GM12878 (cell line): ENCODE results near the gene PLA2G2E. TPM values are rescaled to one million over a fixed set of nuclear protein-coding genes. Genes with fewer than 3 reads are reported as not detected.

Experiments used
- ATAC-seq: fragments of 200-7000 bp; cut with Tn5 transposase; 3 replicates; pipeline ENCODE4 v1.9.1; 2020; ENCODE audit warnings: mild to moderate bottlenecking, moderate library complexity
- BruUV-seq: library from RNA; stranded (reverse); fragments of 400-500 nt; replicated peaks from 2 replicates; lab custom pipeline; 2021; lab: Mats Ljungman, UMichigan
- CTCF ChIA-PET: fragments of 300-600 bp; sonication (Branson Sonifier 250); formaldehyde crosslinking; extraction: SDS; loops from one replicate; lab custom pipeline; 2021; ENCODE audit warnings: inconsistent platforms; lab: Yijun Ruan, JAX
- POLR2A ChIA-PET: fragments of 350-600 bp; formaldehyde crosslinking; extraction: SDS; loops from one replicate; lab custom pipeline; 2021; ENCODE audit warnings: inconsistent platforms; lab: Charles Lee
- RAD21 ChIA-PET: fragments of 300-600 bp; sonication (Branson Sonifier 250); formaldehyde crosslinking; loops from one replicate; lab custom pipeline; 2023; ENCODE audit warnings: antibody characterized with exemption; ENCODE audit not compliant: unreplicated experiment; lab: Charles Lee
- SMC1A ChIA-PET: fragments of 300-600 bp; sonication (Branson Sonifier 250); formaldehyde crosslinking; loops from one replicate; lab custom pipeline; 2023; ENCODE audit not compliant: unreplicated experiment, uncharacterized antibody; lab: Charles Lee
- DNase-seq: peaks from one replicate; pipeline ENCODE4 v3.0.0-alpha.2; 2011; ENCODE audit warnings: low read depth, low spot score
- FAIRE-seq: peaks from 3 replicates; lab custom pipeline; 2011; peaks lifted over from hg19 to GRCh38; lab: Jason Lieb, UNC
- H2AFZ ChIP-seq: 2 replicates; pipeline ENCODE4 v1.6.0; 2011; ENCODE audit warnings: low read depth, low read length, control low read depth; ENCODE audit not compliant: control insufficient read depth
- H3K27ac ChIP-seq: 2 replicates; pipeline ENCODE4 v1.5.1; 2011; ENCODE audit warnings: control low read depth; ENCODE audit not compliant: control insufficient read depth, insufficient read depth
- H3K27me3 ChIP-seq, 2 experiments: replicated peaks in 1 of 2; 2 replicates each; pipeline versions ENCODE4 v1.6.0 to v1.6.1; 2011; ENCODE audit warnings: low read length in 1 of 2; ENCODE audit not compliant: control insufficient read depth in 2 of 2, insufficient read depth in 2 of 2
- H3K36me3 ChIP-seq, 2 experiments: 2 replicates each; pipeline ENCODE4 v1.5.1; 2011; ENCODE audit warnings: low read length in 1 of 2; ENCODE audit not compliant: control insufficient read depth in 2 of 2, insufficient read depth in 2 of 2
- H3K4me1 ChIP-seq: 2 replicates; pipeline ENCODE4 v1.6.1; 2011; ENCODE audit warnings: mild to moderate bottlenecking, low read length, moderate library complexity, mixed read lengths; ENCODE audit not compliant: control insufficient read depth, insufficient read depth
- H3K4me2 ChIP-seq: 2 replicates; pipeline ENCODE4 v1.6.0; 2011; ENCODE audit warnings: control low read depth; ENCODE audit not compliant: control insufficient read depth, insufficient read depth
- H3K4me3 ChIP-seq: fragments of 200-600 bp; sonication (generic); 2 replicates; pipeline ENCODE4 v1.5.1; 2016
- H3K79me2 ChIP-seq: 2 replicates; pipeline ENCODE4 v1.6.0; 2011; ENCODE audit warnings: low read length; ENCODE audit not compliant: control insufficient read depth, insufficient read depth
- H3K9ac ChIP-seq: 2 replicates; pipeline ENCODE4 v1.8.0; 2011; ENCODE audit warnings: low read length, control low read depth, mixed read lengths; ENCODE audit not compliant: control insufficient read depth, insufficient read depth
- H3K9me3 ChIP-seq: replicated peaks from 3 replicates; pipeline ENCODE4 v1.5.1; 2011; ENCODE audit warnings: mild to moderate bottlenecking, low read length; ENCODE audit not compliant: control insufficient read depth, insufficient read depth
- H4K20me1 ChIP-seq: 2 replicates; pipeline ENCODE4 v1.6.0; 2011; ENCODE audit not compliant: control insufficient read depth, insufficient read depth
- ATF2 ChIP-seq: IDR thresholded peaks from 2 replicates; pipeline ENCODE4 v1.6.1; 2012; ENCODE audit warnings: low read length, inconsistent platforms
- CTCF ChIP-seq, 3 experiments: IDR thresholded peaks in 2 of 3; conservative IDR thresholded peaks in 1 of 3; 2 replicates each; pipeline ENCODE4 v1.5.1; 2011; ENCODE audit warnings: low read depth in 3 of 3, low read length in 3 of 3, mild to moderate bottlenecking in 3 of 3, control low read depth in 2 of 3, moderate library complexity in 2 of 3, inconsistent platforms in 1 of 3, mixed read lengths in 1 of 3; ENCODE audit not compliant: control insufficient read depth in 2 of 3, insufficient read depth in 1 of 3; ENCODE audit errors: extremely low read depth in 1 of 3
- IRF4 ChIP-seq: IDR thresholded peaks from 2 replicates; pipeline ENCODE4 v1.6.1; 2011; ENCODE audit warnings: low read depth, low read length
- IRF5 ChIP-seq: fragments of 450-650 bp; IDR thresholded peaks from 2 replicates; pipeline ENCODE4 v1.6.1; 2017; ENCODE audit warnings: borderline replicate concordance
- NBN ChIP-seq: fragments of 450-650 bp; IDR thresholded peaks from 2 replicates; pipeline ENCODE4 v1.6.1; 2016
- POU2F2 ChIP-seq: IDR thresholded peaks from 3 replicates; pipeline ENCODE4 v1.6.1; 2011; ENCODE audit warnings: low read depth, mild to moderate bottlenecking, low read length, borderline replicate concordance
- RAD21 ChIP-seq: IDR thresholded peaks from 2 replicates; pipeline ENCODE4 v1.6.1; 2011; ENCODE audit warnings: mild to moderate bottlenecking, low read depth, low read length, moderate library complexity; ENCODE audit not compliant: insufficient read depth
- RUNX3 ChIP-seq: IDR thresholded peaks from 2 replicates; pipeline ENCODE4 v1.6.1; 2012; ENCODE audit warnings: low read length, inconsistent platforms
- SMC3 ChIP-seq: IDR thresholded peaks from 2 replicates; pipeline ENCODE4 v1.6.1; 2011; ENCODE audit warnings: low read length, improper control_type of control experiment, borderline replicate concordance
- SUPT20H ChIP-seq: IDR thresholded peaks from 2 replicates; pipeline ENCODE4 v1.6.1; 2011; ENCODE audit warnings: low read depth, mild to moderate bottlenecking, low read length, moderate library complexity, borderline replicate concordance; ENCODE audit not compliant: control insufficient read depth
- YY1 ChIP-seq: IDR thresholded peaks from 2 replicates; pipeline ENCODE4 v1.6.1; 2011; ENCODE audit warnings: low read depth, mild to moderate bottlenecking, low read length
- WGBS: methylation state at CpG from one replicate; pipeline ENCODE4 v1.1.6; 2016; ENCODE audit warnings: low lambda C conversion rate; ENCODE audit not compliant: insufficient replicate concordance, insufficient coverage; ENCODE audit errors: missing lambda C conversion rate; 5-methylcytosine and 5-hydroxymethylcytosine counted together
- in situ Hi-C: fragments of 300-500 bp; cut with MboI; formaldehyde crosslinking; loops from 9 replicates; pipeline ENCODE4 v1.14.3; 2018; ENCODE audit warnings: mixed read lengths
- intact Hi-C: fragments of 100-400 bp; cut with micrococcal nuclease; formaldehyde crosslinking; loops from one replicate; pipeline ENCODE4 v1.14.2; 2022; ENCODE audit not compliant: unreplicated experiment
- polyA plus RNA-seq, 11 experiments: library from polyadenylated mRNA; depleted of rRNA in 4 of 11; unstranded in 6 of 11; stranded (reverse) in 5 of 11; fragments of >200 nt; fragmentation: Nextera tagmentation in 4 of 11; fragmentation: Illumina TruSeq in 1 of 11; extraction: Ambion mirVana in 4 of 11; extraction: Trizol in 1 of 11; gene quantifications; 1 replicate in 1 of 11; 2 replicates in 10 of 11; pipeline versions ENCODE4 v1.2.1 to v1.2.3, GENCODE V29; 2011 to 2016; ENCODE audit warnings: inconsistent platforms in 2 of 11, missing spikeins in 2 of 11, low read depth in 1 of 11
- total RNA-seq, 4 experiments: library from RNA; depleted of rRNA in 3 of 4; stranded (reverse); fragments of >200 nt in 3 of 4; fragmentation: Illumina TruSeq in 1 of 4; extraction: Trizol in 1 of 4; gene quantifications; 2 replicates each; pipeline versions ENCODE4 v1.2.1 to v1.2.3, GENCODE V29; 2013 to 2021

Gene PLA2G2E
- total and polyA plus RNA-seq, 10 of the 15 experiments (the other 5 are each of a cell fraction or from before 2014, with no cell fraction given): not detected

DNA sequence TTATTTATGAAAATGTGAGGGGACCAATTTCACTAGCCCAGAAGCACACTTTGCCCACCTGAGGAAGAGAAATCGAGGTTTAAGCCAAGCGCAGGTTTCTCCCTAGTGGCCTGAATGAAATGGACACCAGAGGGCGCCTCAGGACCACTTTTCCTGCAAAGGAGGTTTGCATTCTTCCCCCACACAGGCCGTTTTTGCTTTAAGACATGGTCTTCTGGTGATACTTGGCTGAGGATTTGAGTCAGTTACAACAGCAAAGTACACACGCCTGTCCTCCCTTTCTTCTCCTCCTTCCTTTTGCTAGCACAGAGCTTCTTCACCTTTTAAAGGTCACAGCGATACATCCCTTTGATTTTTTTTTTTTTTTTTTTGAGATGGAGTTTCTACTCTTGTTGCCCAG is 5.4 kb downstream of the PLA2G2E start:
- no peak overlapping the region for H3K4me3 ChIP-seq
- in situ Hi-C loops (loop anchor here (5.0 to 10.0 kb wide), 3 partner anchors 234 to 577 kb away; no protein-coding TSS in a partner anchor), intact Hi-C loops (loop anchor here (1.0 to 5.0 kb wide), 5 partner anchors 164 to 574 kb away; no protein-coding TSS in a partner anchor)
- H3K9me3 ChIP-seq: no peaks in the 10 kb centered on the region
- RAD21 ChIA-PET: interaction anchor here (0.7 to 4.7 kb wide), 6 partner anchors 35 to 278 kb away, joined by 3 to 34 read pairs (median 4); partner anchors contain the start of gene OTUD3
- CTCF ChIA-PET: interaction anchor here (0.7 to 6.1 kb wide), 16 partner anchors 14 to 577 kb away, joined by 3 to 52 read pairs (median 4); no protein-coding TSS in a partner anchor
- H3K79me2 ChIP-seq: no peaks in the 10 kb centered on the region
- H3K4me1 ChIP-seq: no peaks in the 10 kb centered on the region
- peak; percentile 94 for ATAC-seq
- no peak overlapping the region for H3K4me2 ChIP-seq
- H2AFZ ChIP-seq: no peak overlapping the region
- H3K9ac ChIP-seq: no peak overlapping the region
- SMC1A ChIA-PET: interaction anchor here (0.9 to 8.2 kb wide), 5 partner anchors 136 to 277 kb away, joined by 3 to 41 read pairs (median 7); no protein-coding TSS in a partner anchor
- H3K27me3 ChIP-seq: no peaks in the 10 kb centered on the region
- TF ChIP-seq CTCF (IDR thresholded peaks at IDR 0.05 in 2 of 3, conservative IDR thresholded peaks at IDR 0.05 in 1 of 3; ENCODE audit: control insufficient read depth in 2 of 3, extremely low read depth in 1 of 3, insufficient read depth in 1 of 3, low read depth in 3 of 3, low read length in 3 of 3) (peak; percentile 80 to 98 (median 91); a peak in 5 of 6 replicates), IRF5 (no peak), NBN (0 out of 2 replicates have a peak, but pooled peaks have one; percentile 24), SUPT20H (no peak), RUNX3 (0 out of 2 replicates have a peak, but pooled peaks have one; percentile 22), YY1 (peak; percentile 73; the same call in 1 of the 2 replicates), IRF4 (0 out of 2 replicates have a peak, but pooled peaks have one; percentile 33), ATF2 (no peak), POU2F2 (peak; percentile 29; the same call in 1 of the 3 replicates), RAD21 (peak; percentile 98), SMC3 (peak; percentile 98)
- TF ChIP-seq, all 136 proteins: peak for 8
- no TSS peak for BruUV-seq
- Histone ChIP-seq H4K20me1 (no peaks in the 10 kb centered on the region), H3K27ac (no peak overlapping the region), H3K36me3 (peaks cover 3 to 5% of the 10 kb centered on the region in 2 experiments)
- peak; percentile 33 for DNase-seq
- peak; percentile 95 for FAIRE-seq
- WGBS: 3% methylated on average over 5 of the region's 6 CpGs
- POLR2A ChIA-PET: no interaction called here
